HG03039 (cell line): Measurements from ENCODE around the gene PTPN5.
"Not testable (repeated sequence)": the region's sequence is repeated elsewhere in the genome, so short reads cannot be mapped to it uniquely, and the experiment has no call there.

ENCODE experiments used
- ATAC-seq: cut with Tn5 transposase; IDR thresholded peaks from one replicate; pipeline ENCODE4 v1.9.1; 2021; ENCODE audit warnings: mild to moderate bottlenecking, moderate library complexity; ENCODE audit not compliant: unreplicated experiment

Gene PTPN5

DNA sequence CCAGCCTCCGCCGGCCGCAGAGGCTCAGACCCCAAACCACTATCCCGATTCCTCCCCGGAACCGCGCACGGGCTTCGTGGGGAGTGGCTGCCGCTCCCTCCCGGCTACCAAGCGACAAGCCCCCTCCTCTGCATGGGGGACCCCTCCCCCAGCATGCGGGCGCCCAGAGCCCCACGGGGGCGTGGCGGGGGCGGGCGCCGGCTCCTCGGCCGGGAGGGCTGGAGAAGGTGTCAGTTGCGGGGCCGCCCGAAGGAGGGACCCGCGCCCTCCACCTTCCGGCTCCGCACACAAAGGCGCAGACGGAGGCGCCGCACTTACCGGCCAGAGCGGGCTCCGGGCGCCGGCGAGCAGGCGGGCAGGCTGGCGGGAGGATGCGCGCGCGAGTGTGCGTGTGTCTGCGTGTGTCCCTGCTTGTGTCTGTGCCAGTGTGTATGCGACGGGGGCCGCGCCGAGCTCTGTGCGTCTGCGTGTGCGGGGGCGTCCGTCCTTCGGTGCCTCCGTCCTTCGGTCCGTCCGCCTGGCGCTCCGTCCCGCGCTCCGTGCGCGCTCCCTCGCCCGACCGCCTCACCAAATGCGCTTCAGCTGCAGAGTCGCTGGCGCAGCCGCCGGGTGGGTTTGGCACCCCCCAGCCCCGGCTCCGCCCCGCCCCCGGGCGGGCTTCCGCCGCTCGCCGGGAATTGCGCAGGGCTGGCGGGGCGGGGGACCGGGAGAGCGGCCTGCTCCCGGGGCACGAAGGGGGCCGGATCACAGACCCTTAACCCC is at the start of gene PTPN5:
Gene PTPN5, minus strand, starts transcription at position 592 of the 762 bp plus-strand sequence. CDS start 19,840 bp downstream, outside the sequence.
- no peak for ATAC-seq

DNA sequence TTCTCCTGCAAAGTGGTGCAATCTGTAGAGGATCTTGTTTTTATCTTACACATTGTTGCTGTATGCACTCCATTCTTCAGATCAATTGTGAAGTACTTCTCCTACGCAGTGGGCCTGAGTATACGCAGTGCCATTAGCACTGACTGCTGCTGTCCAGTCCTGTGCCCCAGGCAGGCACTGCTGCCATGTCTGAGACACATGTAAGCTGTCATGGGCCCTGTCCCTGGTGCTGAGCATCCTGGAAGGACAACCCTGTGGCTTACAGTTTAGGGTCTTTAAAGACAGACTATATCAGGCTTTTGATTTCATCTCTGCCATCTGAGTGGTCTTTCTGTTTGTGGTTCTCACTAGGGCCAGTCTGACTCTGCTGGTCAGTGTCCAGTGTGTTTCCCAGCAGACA is 44.8 kb upstream of the PTPN5 start:
- no peak for ATAC-seq

DNA sequence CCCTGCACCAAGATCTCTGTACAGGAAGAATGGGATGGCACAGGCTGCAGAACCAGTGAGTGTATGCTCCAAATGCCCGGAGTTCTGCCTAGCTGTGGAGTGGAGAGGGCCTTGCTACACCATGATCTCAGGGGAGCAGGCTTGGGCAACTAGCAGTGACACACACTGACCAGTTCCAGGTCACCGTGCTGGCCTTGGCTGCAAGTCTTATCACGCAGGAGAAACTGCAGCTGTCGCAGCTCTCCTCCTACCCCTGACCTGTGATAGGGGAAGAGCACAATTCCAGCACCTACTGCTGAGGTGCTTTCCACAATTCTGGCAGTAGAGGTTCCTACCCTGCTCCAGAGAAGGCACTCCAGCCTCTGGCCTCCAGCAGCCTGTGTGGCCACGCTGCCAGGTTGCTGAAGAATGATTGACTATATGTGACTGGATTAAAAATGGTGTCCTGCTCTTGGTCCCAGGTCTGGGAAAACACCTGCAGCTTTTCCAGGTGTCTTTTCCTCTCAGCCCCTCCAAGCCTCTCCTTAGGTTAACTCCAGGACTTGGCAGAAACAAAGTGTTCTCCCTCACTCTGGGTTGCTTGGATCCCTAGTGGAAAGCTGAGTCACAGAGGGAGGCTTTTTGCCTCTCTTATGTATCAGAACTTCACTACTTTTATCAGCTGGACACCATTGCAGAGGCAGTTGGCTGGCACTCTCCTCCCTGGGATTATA is 43.3 kb upstream of the PTPN5 start:
- no peak for ATAC-seq

DNA sequence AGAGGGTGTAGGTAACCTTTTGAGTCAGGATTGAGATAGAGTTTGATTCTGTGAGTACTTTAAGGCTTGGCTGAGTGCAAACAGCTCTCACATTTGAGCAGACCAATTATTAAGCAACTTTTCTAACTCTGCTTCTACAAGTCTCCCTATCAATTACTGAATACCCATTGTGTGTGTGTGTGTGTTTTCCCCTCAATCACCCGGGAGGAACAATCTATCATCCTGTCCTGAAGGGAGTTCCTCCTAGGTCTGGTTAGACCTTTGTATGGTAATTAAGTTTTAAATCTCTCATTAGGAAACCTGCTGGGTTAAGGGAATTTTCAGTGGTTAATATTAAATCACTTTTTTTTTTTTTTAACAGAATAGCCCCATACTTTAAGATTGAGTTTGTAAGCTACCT is 28.6 kb upstream of the PTPN5 start:
- not testable (repeated sequence) for ATAC-seq

DNA sequence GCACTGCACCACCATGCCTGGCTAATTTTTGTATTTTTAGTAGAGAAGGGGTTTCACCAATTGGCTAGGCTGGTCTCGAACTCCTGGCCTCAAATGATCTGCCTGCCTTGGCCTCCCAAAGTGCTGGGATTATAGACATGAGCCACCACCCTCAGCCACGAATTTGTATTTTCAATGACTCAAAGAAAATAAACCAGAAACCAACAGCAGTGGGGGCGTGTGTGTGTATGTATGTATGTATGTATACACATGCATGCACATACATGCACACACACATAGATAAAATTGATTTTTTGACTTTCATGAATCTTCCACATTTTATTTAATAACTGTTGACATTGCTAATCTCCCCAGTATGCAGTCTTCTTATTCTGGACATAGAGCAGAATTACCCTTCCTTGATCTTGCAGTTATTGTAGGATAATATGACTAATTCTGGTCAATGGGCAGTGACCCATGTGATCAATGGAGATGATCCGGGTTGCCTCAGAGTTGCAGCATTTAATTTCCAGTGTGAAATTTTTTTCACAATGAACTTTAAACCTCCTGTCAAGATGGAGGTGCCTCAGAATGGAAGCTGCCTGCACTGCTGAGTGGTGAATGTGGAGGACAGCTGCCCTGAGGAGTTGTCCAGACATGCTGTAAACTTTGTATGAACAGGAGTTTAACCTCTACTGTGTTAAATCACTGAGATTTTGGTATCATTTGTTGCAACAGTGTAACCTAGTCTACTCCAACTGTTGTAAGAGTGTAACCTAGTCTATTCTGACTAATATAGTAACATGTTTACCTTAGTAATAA is 12.8 kb upstream of the PTPN5 start:
- ATAC-seq: no peak

DNA sequence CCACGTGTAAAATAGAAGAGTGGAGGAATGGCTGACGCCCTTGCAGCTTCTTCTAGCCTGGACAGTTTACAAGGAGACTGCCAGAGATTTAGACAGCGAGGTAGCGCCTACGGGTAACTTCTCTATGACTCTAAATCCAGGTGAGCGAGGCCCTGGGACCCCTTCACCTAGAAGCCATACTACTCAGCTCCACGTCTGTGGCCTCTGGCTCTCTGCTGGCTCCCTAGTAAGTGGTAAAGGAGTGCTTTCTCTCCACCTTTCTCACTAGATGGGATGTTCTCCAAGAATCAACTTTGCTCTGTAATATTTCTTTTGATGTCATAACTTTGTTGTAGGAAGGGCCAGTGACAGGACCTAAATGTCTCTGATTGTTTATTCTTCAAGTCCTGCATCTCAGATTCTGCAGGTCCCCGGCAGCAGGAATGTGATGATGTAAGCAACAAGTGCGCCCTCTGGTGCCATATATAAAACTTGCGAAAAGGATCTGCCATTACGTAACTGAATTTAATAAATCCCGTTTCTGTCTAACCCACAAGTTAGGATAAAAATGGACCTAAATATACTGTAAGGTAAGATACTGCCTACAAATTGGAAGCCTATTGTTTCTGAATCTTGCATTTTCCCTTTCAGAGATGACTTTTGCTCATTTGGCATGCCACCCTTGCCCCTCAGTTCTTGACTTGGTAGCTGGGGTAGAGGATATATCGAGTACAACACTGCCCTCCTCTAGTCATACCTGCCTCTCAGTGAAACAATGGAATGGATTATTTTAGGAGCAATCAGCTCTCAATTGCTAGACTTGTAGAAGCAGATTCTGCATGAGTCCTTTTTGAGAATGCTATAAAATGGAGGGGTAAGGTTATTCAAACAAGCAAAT is 11.0 kb upstream of the PTPN5 start:
- ATAC-seq: no peak

DNA sequence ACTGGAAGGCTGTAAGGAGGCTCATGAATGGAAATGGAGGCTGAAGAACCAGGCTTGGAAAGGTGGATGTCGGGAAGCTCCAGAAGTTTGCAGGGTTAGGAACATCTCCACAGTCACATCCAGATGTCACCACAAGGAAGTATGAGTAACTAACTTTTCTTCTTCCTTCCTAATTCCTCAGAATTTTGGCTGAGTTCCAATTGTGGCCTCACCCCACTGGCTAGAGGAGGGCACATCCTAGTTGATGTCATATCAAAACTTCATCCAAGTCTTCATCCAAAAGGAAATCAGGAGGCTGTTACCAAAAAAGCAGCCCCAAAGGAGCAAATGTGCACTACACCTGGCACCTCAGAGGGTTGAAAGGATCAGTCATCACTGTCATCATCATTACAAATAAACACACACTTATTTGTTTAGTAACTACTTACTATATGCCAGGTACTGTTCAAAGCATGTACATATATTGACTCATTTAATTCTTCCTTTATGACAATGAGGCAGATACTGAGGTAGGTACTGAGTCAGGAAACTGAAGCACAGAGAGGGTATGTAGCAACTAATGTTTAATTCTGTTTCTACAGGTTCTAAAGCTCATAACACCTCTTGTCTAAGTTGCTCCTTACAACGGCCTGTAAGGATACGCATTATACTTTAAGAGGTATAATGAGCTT is 7.3 kb upstream of the PTPN5 start:
- ATAC-seq: no peak

DNA sequence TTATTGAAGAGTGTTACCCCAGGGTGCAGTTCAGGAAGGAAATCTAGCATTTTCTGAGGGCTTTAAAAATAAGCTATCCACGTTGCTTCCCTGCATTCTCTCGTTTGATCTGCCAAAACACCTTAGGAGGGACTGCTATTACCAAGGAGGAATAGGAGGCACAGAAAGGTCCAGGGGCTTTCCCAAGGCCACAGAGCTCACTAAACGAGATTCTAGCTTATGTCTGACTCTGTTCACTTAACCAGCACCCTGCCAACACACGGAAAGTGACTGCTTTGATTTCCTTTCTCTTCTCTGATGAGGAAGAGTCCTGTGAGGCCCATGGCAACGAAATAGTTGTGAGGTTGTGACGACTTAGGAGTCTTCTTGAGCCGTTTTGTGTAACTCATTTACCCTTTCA is 3.4 kb upstream of the PTPN5 start:
- ATAC-seq: no peak

DNA sequence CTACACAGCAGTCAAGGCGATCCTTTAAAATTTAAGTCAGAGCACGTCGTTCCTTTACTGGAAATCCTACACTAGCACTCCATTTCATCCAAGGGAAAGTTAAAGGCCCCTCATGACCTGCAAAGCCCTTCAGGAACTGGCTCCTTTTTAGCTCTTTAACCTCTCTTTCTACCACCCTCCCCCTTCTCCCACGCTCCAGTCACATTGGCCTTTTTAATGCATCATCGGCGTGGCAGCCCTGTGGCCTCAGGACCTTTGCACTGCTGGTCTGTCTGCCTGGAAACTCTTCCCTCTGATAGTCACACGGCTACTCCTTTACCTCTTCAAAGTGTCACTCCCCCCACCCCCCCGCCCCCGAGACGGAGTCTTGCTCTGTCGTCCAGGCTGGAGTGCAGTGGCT is 1.2 kb upstream of the PTPN5 start:
- ATAC-seq: no peak

DNA sequence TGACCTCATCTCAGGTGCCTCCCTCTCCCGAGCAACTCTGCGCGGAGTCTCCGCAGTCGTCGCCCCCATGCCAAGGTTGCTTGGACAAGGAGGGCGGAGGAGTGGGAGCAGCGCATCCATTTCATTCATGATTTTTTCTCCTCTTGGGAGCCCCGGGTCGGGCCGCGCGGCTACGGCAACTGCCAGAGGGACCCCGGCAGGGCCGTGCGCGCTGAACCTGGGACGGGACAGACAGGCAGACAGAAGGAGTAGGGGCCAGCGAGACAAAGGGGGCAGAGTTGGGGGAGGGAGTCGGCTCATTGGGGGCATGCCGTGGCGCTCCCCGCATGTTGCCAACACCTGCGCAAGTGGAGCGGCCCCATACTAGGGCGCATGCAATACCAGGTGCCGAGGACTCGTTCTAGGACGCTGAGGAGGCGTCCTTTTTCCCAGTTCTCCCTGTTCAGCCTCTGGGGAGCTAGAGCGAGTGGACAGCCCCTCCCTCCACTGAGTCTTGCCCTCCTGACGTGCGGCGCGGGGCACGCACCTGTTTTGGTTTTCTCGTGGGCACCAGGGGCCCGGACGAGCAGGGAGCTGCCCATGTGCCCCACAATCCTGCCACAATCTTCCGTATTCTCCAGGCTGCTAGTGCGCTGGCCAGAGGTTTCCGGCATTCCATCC is 501 bp upstream of the PTPN5 start:
- no peak for ATAC-seq

DNA sequence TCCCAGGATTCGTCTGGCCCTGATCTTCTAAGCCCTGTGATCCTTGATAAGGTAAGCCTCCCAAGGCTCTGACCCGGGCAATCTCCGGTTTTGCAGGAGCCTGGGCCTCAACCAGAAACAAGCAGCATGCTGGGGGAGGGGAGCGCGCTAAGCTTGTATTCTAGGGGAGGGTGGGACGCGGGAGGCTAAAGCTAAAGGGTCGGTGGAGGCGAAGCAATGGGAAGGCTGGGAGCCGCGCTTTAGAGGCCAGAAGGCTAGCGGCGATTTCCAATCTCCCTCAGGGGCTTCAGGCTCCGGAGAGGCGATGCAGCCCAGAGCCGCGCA is 753 bp downstream of the PTPN5 start:
- no peak for ATAC-seq

DNA sequence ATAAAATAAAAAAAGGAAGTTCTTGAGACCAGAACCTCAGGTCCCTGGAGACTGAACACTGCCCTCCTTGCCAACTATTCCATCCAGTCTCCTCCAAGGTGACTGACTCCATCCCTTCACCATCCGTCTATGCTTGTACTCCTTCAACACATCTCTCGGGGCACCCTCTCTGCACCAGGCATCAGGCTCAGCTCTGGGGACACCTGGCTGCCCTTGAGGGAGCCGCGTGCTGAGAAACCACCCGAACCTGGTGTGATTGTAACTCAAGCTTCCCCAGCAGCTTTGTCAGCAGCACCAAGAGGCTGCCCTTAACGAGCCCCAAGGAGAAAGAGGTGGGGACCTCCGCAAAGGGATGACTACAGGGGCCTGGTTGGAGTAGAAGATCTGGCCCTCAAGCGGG is 1.7 kb downstream of the PTPN5 start:
- no peak for ATAC-seq

DNA sequence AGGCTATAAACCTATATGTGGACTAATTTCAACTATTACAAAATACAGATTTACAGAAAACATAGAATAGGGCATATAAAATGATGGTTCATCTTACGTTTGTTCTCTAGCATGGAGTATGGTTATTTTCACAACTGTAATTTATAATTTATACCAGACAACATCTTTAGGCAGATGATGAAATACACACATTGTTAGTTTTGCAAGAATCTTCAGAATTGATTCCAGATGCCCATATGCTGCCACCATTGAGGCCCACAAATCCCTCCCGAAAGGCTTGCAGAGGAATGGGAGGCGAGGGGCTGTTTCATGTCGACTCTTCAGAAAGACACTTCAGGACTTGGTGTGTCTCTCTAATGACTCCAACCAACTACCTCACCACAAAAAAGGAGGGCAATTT is 6.2 kb downstream of the PTPN5 start:
- no peak for ATAC-seq

DNA sequence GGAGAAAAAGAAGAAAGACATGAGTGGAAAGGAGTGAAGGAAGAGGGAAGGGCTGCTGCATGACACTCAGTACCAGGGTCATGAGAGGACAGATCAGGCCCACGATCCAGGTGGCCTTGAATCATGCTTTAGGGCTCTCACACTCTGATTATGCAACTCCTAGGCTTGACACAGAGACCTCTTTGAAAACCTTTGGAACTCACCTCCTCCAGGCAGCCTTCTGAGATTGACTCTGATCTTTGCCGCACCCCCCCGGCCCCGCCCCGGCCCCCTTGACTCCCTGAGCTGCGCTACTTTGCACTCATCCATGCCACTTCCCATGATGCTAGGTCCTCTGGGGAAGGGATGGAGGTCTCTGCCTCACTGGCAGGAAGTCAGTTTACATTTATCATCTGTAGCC is 10.7 kb downstream of the PTPN5 start:
- no peak for ATAC-seq

DNA sequence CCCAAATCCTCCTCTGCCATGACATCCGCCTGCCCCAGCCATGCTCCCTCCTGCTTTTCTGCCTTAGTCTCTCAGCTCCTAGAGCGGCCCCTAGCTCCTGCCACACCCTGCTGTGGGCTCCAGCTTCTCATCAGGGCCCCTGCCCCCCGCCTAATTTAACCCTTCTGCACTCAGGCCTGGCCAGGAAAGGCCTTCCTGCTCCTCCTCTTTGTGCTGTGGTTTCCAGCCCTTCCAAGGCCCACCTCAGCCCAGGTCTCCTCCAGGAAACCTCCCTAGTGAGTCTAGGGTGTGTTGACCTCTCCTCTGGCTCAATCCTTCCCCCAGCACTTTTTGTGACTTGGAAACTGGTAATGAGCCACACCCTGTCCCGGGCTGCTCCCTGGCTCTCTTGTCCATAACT is 11.3 kb downstream of the PTPN5 start:
- no peak for ATAC-seq

DNA sequence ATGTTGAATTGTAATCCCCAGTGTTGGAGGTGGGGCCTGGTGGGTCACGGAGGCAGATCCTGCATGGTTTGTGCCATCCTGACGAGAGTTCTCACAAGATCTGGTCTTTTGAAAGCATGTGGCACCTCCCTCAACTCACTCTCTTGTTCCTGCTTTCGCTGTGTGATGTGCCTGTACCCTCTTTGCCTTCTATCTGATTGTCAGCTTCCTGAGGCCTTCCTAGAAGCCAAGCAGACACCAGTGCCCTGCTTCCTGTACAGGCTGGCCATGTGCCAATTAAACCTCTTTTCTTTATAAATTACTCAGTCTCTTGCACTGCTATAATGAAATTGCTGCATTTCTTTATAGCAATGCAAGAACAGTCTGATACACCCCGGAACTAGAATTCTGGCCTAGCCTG is 13.1 kb downstream of the PTPN5 start:
- ATAC-seq: no peak

DNA sequence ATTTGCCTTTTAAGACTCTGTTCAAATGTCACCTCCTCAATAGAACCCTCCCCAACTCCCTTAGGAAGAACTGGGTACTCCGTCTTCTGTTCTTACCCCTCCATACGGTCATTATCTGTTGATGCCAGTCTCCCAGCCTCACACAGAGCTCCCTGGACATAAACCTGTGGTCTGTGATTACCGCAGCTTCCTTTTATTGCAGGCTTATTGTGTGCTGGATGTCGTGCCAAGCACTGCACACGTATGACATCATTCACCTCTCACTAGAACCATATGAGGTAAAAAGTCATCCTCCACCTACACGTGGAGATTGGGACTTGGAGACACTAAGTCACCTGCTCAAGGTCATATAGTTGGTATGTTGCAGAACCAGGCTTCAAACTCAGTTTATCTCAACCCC is 15.3 kb downstream of the PTPN5 start:
- no peak for ATAC-seq

DNA sequence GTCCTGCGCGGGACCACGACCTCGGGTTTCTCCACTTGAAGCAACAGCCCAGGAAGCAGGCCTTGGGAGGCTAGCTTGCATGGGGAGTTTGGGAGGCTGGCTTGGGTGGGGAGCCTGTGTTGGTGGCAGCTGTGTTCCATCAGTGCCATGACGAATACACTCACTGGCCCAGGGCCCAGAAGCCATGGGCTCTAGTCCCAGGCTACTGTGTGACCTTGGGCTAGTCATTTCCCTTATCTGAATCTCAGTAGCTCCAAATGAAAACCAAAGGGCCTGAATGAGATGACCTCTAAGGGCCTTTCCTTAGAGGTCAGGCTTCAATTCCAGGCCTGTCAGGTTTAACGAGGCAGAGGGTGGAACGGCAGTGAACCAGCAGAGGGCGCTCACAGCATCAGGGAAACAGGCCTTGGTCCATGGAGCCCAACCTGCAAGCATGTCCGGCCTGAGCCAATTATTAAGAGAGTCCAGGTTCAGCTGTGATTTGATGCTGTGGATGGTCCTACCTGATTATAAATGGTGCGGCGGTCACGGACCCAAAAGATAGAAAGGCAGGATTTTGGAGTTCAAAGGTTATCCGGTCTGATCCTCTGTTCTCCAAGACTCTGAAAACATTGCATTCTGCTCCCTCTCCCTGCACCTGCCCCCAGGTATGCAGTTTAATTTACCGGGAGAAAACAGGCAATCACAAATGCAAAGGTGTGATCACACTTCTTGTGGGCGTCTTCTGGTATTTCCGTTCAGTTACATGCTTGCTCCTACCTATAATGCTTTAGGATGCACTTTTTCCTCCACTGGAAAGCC is 15.9 kb downstream of the PTPN5 start:
- peak; percentile 72 for ATAC-seq

DNA sequence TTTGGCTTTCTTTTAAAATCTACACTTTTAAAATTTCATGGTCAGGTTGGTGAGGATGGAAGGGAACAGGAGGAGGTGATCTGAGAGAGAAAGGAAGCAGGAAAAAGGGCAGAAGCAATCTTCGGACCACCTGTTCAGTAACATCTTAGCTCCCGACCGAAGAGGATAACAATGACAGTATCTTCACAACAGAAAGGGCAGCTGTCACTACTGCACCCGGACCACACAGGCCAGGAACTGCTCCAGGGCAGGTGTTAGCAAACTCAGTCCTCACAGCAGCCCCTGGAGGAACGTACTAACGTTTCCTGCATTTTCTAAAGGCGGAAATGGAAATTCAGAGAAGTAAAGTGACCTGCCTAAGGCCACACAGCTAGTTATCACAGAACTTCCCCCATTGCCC is 16.8 kb downstream of the PTPN5 start:
- ATAC-seq: no peak
